GM15510 (cell line): ENCODE results near the gene PRSS23.

Experiments
- POLR2A ChIP-seq: IDR thresholded peaks from 3 replicates; pipeline ENCODE4 v1.6.1; 2011; ENCODE audit warnings: borderline replicate concordance; ENCODE audit not compliant: insufficient read length; ENCODE audit errors: extremely low read depth

PRSS23 gene

DNA sequence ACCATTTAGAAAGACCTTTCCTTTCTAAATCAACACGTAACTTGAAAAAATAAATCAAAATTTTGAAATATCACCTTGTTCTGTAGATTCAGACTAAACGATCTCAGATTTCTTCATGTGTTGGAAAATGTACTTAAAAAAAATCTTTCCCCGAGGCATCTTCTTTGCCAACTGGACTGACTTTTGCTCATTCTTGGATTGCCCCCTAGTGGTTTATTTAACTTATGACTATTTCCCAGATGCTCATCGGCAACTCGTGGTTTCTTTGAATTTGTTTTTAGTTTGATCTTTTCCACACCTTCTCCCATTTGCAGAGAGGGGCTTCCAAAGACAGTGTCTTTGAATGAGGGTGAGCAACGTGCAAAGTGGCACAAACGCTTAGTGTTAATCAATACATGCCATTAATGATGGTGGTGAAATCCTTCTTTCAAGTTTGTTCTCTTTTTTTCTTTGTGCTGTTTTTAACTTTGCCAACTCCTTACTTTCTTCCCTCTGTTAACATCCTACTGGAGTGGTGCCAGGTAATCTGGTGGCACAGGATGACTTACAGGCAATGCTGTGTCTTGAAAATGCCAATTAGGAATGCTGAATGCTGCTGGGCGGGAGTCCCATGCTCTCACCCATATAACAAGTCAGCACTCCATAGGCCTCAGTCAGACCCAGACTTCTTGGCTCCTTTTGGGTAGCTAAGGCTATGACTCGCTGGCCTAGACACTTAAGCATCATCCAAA is 18.3 kb downstream of the PRSS23 start:
- no peak for TF ChIP-seq POLR2A

DNA sequence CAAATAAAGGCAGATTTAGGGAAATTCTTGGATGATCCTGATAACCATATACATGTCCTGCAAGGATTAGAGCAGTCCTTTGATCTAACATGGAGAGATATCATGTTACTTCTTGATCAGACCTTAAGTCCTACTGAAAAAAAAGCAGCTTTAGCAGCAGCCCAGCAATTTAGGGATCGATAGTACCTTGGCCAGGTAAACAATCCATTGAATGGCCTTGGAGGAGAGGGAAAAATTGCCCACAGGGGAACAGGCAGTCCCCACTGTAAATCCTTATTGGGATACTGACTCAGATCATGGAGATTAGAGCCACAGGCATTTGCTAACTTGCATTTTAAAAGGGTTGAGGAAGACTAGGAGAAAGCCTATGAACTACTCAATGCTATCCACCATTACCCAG is 47.8 kb downstream of the PRSS23 start:
- no peak for TF ChIP-seq POLR2A

DNA sequence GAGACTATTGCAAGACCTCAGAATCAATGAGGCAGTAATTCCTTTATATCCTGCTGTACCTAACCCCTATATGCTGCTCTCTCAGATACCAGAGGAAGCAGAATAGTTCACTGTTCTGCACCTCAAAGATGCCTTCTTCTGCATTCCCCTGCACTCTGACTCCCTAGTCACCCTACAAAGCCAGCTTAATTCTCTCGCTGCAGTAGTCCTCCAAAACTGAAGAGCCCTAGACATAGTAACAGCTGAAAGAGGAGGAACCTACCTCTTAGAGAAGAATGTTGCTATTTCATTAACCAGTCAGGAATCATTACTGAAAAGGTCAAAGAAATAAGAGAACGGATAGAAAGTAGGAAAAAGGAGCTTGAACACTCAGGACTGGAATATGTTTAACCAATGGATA is 49.3 kb downstream of the PRSS23 start:
- TF ChIP-seq POLR2A: no peak
